ENCODE results near the gene GCDH. TPM values are rescaled to one million over a fixed set of nuclear protein-coding genes. Genes with fewer than 3 reads are reported as not detected.

GCDH gene
- total RNA-seq, 1 donor from 2014 or later = 51.6 TPM

Other genes starting within 250 kb of the GCDH start
- 133 and 147 TPM in 2 replicates for gene MAN2B1, start 224.4 kb upstream of the GCDH start, total RNA-seq
- 23.1 and 23.7 TPM in 2 replicates for gene WDR83, start 224.4 kb upstream of the GCDH start, total RNA-seq
- gene DHPS, start 209.3 kb upstream of the GCDH start, total RNA-seq = 122 and 134 TPM in 2 replicates
- not detected in 2 replicates for gene GNG14, start 203.2 kb upstream of the GCDH start, total RNA-seq
- 8.8 and 9.4 TPM in 2 replicates for gene FBXW9, start 194.5 kb upstream of the GCDH start, total RNA-seq
- 109 and 112 TPM in 2 replicates for gene TNPO2, start 167.2 kb upstream of the GCDH start, total RNA-seq
- gene TRIR, start 156.5 kb upstream of the GCDH start, total RNA-seq = 204 and 210 TPM in 2 replicates
- 62.7 and 62.8 TPM in 2 replicates for gene GET3, start 153.7 kb upstream of the GCDH start, total RNA-seq
- gene BEST2, start 139.4 kb upstream of the GCDH start, total RNA-seq = 0.11 TPM in 1 of 2 replicates, not detected in the other
- gene HOOK2, start 115.6 kb upstream of the GCDH start, total RNA-seq = 18.3 and 25.1 TPM in 2 replicates
- gene JUNB, start 99.7 kb upstream of the GCDH start, total RNA-seq = 333 and 351 TPM in 2 replicates
- gene PRDX2, start 89.4 kb upstream of the GCDH start, total RNA-seq = 274 and 279 TPM in 2 replicates
- gene THSD8, start 89.1 kb upstream of the GCDH start, total RNA-seq = 28.6 and 29.8 TPM in 2 replicates
- 38.3 and 40.6 TPM in 2 replicates for gene RNASEH2A, start 84.6 kb upstream of the GCDH start, total RNA-seq
- gene RTBDN, start 56.6 kb upstream of the GCDH start, total RNA-seq = not detected in 2 replicates
- gene MAST1, start 52.6 kb upstream of the GCDH start, total RNA-seq = 5.2 and 6.5 TPM in 2 replicates
- 21.9 and 25.6 TPM in 2 replicates for gene DNASE2, start 9.7 kb upstream of the GCDH start, total RNA-seq
- 0.62 and 0.97 TPM in 2 replicates for gene KLF1, start 4.0 kb upstream of the GCDH start, total RNA-seq
- 1.9 and 3.2 TPM in 2 replicates for gene SYCE2, start 28.1 kb downstream of the GCDH start, total RNA-seq
- 165 and 166 TPM in 2 replicates for gene FARSA, start 42.6 kb downstream of the GCDH start, total RNA-seq
- 984 and 991 TPM in 2 replicates for gene CALR, start 47.4 kb downstream of the GCDH start, total RNA-seq
- gene RAD23A, start 54.7 kb downstream of the GCDH start, total RNA-seq = 189 and 196 TPM in 2 replicates
- gene GADD45GIP1, start 66.1 kb downstream of the GCDH start, total RNA-seq = 29.2 and 32.6 TPM in 2 replicates
- 0.16 TPM in 1 of 2 replicates, not detected in the other for gene DAND5, start 78.4 kb downstream of the GCDH start, total RNA-seq
- 2.7 and 3.0 TPM in 2 replicates for gene NFIX, start 104.3 kb downstream of the GCDH start, total RNA-seq
- 5.5 and 5.6 TPM in 2 replicates for gene LYL1, start 211.7 kb downstream of the GCDH start, total RNA-seq
- 112 and 116 TPM in 2 replicates for gene TRMT1, start 225.6 kb downstream of the GCDH start, total RNA-seq
- gene NACC1, start 227.1 kb downstream of the GCDH start, total RNA-seq = 117 and 132 TPM in 2 replicates